ENCODE data around the gene MATN1. TPM values are rescaled to one million over a fixed set of nuclear protein-coding genes. Genes with fewer than 3 reads are reported as not detected.
A peak's percentile ranks its signal among the peaks of the same experiment; 100 is the strongest.
"Not testable (repeated sequence)": the region's sequence is repeated elsewhere in the genome, so short reads cannot be mapped to it uniquely, and the experiment has no call there.

MATN1 gene
- total RNA-seq, 2 donors from 2014 or later = not detected

DNA sequence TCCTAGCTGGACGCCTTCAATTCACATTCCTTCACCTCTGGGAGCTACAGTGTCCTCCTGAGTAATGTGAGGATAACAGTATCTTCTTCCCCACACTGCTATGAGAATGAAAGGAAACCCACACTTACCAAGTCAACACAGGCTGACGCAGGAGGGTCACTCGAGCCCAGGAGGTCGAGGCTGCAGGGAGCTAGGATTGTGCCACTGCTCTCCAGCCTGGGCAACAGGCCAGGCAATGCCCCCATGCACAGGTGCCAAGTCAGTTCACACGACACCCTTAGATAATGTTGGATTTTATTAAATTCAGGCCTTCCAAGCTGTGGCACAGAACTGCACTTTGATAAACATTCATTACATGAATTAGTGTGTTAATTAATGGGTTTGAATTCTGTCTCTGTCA is 31.9 kb downstream of the MATN1 start:
- TF ChIP-seq, protein P1, sequence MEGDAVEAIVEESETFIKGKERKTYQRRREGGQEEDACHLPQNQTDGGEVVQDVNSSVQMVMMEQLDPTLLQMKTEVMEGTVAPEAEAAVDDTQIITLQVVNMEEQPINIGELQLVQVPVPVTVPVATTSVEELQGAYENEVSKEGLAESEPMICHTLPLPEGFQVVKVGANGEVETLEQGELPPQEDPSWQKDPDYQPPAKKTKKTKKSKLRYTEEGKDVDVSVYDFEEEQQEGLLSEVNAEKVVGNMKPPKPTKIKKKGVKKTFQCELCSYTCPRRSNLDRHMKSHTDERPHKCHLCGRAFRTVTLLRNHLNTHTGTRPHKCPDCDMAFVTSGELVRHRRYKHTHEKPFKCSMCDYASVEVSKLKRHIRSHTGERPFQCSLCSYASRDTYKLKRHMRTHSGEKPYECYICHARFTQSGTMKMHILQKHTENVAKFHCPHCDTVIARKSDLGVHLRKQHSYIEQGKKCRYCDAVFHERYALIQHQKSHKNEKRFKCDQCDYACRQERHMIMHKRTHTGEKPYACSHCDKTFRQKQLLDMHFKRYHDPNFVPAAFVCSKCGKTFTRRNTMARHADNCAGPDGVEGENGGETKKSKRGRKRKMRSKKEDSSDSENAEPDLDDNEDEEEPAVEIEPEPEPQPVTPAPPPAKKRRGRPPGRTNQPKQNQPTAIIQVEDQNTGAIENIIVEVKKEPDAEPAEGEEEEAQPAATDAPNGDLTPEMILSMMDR (conservative IDR thresholded peaks at IDR 0.05) = no peak
- H3K27me3 ChIP-seq (ENCODE audit: control insufficient read depth, insufficient read depth, low read length, poor library complexity, severe bottlenecking) = no peaks in the 10 kb centered on the region
- peaks cover 39% of the 10 kb centered on the region for H3K4me1 Mint-ChIP-seq

DNA sequence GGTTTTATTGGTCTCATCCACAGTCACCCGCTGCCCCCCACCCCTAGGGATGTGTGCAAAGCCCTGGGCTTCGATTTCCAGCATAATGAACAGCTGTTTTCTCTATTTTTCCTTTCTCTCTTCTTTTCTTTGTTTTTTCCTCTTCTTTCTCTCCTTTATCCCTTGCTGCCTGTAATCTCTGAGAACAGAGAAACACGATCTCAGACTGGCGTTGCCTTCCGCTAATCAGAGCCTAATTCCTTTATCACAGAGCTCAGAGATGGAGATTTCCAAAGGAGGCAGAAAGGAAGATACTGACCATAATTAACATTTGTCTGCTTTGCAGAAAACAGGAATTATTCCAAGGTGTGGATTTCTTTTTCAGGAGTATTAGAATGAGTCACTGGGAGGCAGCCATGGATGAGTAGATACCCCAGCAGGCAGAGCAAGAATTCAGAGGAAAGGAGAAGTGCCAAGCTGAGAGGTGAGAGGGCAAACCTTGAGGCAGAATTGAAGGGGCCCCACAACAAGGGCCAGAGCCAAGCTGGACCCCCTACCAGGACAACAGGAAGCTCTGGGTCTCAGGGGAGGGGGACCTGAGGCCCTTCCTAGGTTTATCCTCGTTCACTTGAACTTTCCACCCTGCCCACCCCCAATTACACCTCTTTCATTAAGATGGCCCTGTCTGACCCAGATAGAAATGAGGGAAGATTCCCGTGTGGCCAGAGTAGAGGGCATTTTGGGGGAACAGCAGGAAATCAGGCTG is 33.3 kb downstream of the MATN1 start:
- peak overlapping the region; percentile 49 for H3K4me3 ChIP-seq (ENCODE audit: low read length)
- H3K9me3 ChIP-seq (ENCODE audit: control insufficient read depth, low read length) = no peaks in the 10 kb centered on the region
- no peaks in the 10 kb centered on the region for H3K27me3 Mint-ChIP-seq (ENCODE audit: insufficient read depth)
- peak overlapping the region; percentile 11 for H3K4me3 Mint-ChIP-seq
- DNase-seq = peak; percentile 54
- peaks cover 47% of the 10 kb centered on the region for H3K4me1 Mint-ChIP-seq
- peak overlapping the region; percentile 15 for H3K27ac Mint-ChIP-seq
- no peaks in the 10 kb centered on the region for H3K27me3 ChIP-seq (ENCODE audit: control insufficient read depth, insufficient read depth, low read length, poor library complexity, severe bottlenecking)
- no peaks in the 10 kb centered on the region for H3K9me3 Mint-ChIP-seq
- no peak overlapping the region for H3K9ac ChIP-seq (ENCODE audit: extremely low read depth, low read length, poor library complexity, severe bottlenecking)
- H3K36me3 ChIP-seq (ENCODE audit: control insufficient read depth, insufficient read depth, low read length) = no peaks in the 10 kb centered on the region
- no peaks in the 10 kb centered on the region for H3K36me3 Mint-ChIP-seq (ENCODE audit: low read depth)
- TF ChIP-seq, protein P1 (conservative IDR thresholded peaks at IDR 0.05) = no peak
- WGBS, 2 experiments (ENCODE audit: insufficient coverage in 1 of 2, insufficient read length in 1 of 2) = 50 to 61% methylated on average over 6 to 7 of the region's 7 CpGs
- H3K27ac ChIP-seq (ENCODE audit: low read depth, low read length) = peak overlapping the region; percentile 50
- H3K4me1 ChIP-seq (ENCODE audit: control insufficient read depth, insufficient read depth, low read length) = peaks cover 30% of the 10 kb centered on the region

More for the DNA sequence above, 31.9 kb downstream of the MATN1 start:
- Histone ChIP-seq H3K4me3 (ENCODE audit: low read length) (no peak overlapping the region), H3K9me3 (ENCODE audit: control insufficient read depth, low read length) (no peaks in the 10 kb centered on the region), H3K4me1 (ENCODE audit: control insufficient read depth, insufficient read depth, low read length) (peaks cover 21% of the 10 kb centered on the region), H3K9ac (ENCODE audit: extremely low read depth, low read length, poor library complexity, severe bottlenecking) (no peak overlapping the region), H3K27ac (ENCODE audit: low read depth, low read length) (no peak overlapping the region), H3K36me3 (ENCODE audit: control insufficient read depth, insufficient read depth, low read length) (no peaks in the 10 kb centered on the region)
- Mint-ChIP-seq H3K27ac (peak overlapping the region; percentile 18), H3K27me3 (ENCODE audit: insufficient read depth) (no peaks in the 10 kb centered on the region), H3K36me3 (ENCODE audit: low read depth) (no peaks in the 10 kb centered on the region), H3K9me3 (no peaks in the 10 kb centered on the region), H3K4me3 (no peak overlapping the region)
- 76 to 88% methylated on average over 4 to 5 of the region's 5 CpGs for WGBS, 2 experiments (ENCODE audit: insufficient coverage in 1 of 2, insufficient read length in 1 of 2)
- DNase-seq = peak; percentile 34

DNA sequence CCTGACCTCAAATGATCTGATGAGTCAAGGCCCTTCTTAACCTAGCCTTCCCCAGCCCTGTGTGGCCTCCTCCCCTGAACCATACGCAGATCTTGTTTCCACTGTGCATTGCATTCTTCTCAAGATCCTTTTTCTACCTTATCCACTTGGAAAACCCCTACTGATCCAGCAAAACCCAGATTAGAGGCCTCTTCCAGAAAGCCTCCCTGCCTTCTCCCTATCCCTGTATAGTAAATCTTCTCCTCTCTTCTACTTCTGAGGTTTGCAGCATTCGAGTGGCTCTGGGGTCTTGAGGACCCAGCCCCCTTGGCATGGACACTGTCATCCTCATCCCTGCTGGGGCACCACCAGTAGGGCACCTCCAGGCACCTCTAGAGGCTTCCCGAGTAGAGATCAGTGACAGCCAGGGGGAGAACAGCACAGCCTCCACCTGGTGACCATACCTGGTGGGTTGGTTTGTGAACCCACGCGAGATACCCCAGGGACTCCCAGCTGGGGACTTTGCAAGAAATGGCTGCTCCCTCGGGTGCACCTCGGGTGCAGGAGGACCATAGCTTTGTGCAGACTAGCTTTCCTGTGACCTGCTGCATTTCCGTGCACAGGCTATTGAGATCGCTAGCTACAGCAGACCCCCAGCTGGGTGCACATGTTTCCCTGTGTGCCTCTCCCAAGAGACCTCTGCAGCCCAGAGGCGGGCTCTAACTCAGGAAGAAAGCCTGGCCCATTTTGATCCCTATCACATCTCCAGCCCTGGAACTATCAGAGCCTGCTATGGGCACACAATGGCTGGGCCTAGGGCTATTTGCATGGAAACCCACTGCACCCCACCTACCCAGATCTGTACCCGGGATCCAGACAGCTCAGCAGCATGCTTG is 34.2 kb downstream of the MATN1 start:
- no peaks in the 10 kb centered on the region for H3K9me3 Mint-ChIP-seq
- no peaks in the 10 kb centered on the region for H3K36me3 ChIP-seq (ENCODE audit: control insufficient read depth, insufficient read depth, low read length)
- no peaks in the 10 kb centered on the region for H3K9me3 ChIP-seq (ENCODE audit: control insufficient read depth, low read length)
- H3K27me3 Mint-ChIP-seq (ENCODE audit: insufficient read depth) = peaks cover 6% of the 10 kb centered on the region
- peak overlapping the region; percentile 50 for H3K27ac ChIP-seq (ENCODE audit: low read depth, low read length)
- peaks cover 30% of the 10 kb centered on the region for H3K4me1 ChIP-seq (ENCODE audit: control insufficient read depth, insufficient read depth, low read length)
- TF ChIP-seq, protein P1 (conservative IDR thresholded peaks at IDR 0.05) = no peak
- 86% methylated on average over 9 to 11 of the region's 11 CpGs for WGBS, 2 experiments (ENCODE audit: insufficient coverage in 1 of 2, insufficient read length in 1 of 2)
- DNase-seq = peak; percentile 47
- H3K4me3 Mint-ChIP-seq = peak overlapping the region; percentile 11
- H3K9ac ChIP-seq (ENCODE audit: extremely low read depth, low read length, poor library complexity, severe bottlenecking) = no peak overlapping the region
- peak overlapping the region; percentile 49 for H3K4me3 ChIP-seq (ENCODE audit: low read length)
- peaks cover 47% of the 10 kb centered on the region for H3K4me1 Mint-ChIP-seq
- H3K36me3 Mint-ChIP-seq (ENCODE audit: low read depth) = no peaks in the 10 kb centered on the region
- H3K27ac Mint-ChIP-seq = peak overlapping the region; percentile 15
- H3K27me3 ChIP-seq (ENCODE audit: control insufficient read depth, insufficient read depth, low read length, poor library complexity, severe bottlenecking) = peaks cover 5% of the 10 kb centered on the region

DNA sequence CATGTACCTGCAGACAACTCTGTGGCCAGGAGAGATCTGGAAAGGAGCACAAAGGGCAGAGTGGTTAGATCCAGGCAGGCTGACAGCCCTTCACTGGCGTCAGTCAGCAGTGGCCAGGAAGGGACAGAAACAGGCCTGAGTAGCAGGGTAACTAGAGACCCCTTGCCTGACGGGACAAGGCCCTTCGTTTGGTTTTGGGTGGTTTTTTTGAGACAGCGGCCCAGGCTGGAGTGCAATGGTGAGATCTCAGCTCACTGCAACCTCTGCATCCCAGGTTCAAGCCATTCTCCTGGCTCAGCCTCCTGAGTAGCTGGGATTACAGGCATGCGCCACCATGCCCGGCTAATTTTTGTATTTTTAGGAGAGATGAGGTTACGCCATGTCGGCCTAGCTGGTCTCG is 34.9 kb downstream of the MATN1 start:
- WGBS, 2 experiments (ENCODE audit: insufficient coverage in 1 of 2, insufficient read length in 1 of 2) = 90 to 91% methylated on average over 9 of the region's 9 CpGs
- DNase-seq = peak; percentile 24
- not testable (repeated sequence) for H3K9me3 ChIP-seq (ENCODE audit: control insufficient read depth, low read length); H3K9me3 Mint-ChIP-seq; H3K9ac ChIP-seq (ENCODE audit: extremely low read depth, low read length, poor library complexity, severe bottlenecking); H3K27ac ChIP-seq (ENCODE audit: low read depth, low read length); H3K36me3 ChIP-seq (ENCODE audit: control insufficient read depth, insufficient read depth, low read length); H3K36me3 Mint-ChIP-seq (ENCODE audit: low read depth); H3K4me3 ChIP-seq (ENCODE audit: low read length); H3K27ac Mint-ChIP-seq; H3K4me3 Mint-ChIP-seq
- Mint-ChIP-seq H3K27me3 (ENCODE audit: insufficient read depth) (peaks cover 12% of the 10 kb centered on the region), H3K4me1 (peaks cover 43% of the 10 kb centered on the region)
- H3K27me3 ChIP-seq (ENCODE audit: control insufficient read depth, insufficient read depth, low read length, poor library complexity, severe bottlenecking) = peaks cover 11% of the 10 kb centered on the region
- peaks cover 30% of the 10 kb centered on the region for H3K4me1 ChIP-seq (ENCODE audit: control insufficient read depth, insufficient read depth, low read length)
